ENCODE results near the gene SSR4.
"Not testable (repeated sequence)": the region's sequence is repeated elsewhere in the genome, so short reads cannot be mapped to it uniquely, and the experiment has no call there.

Gene SSR4

DNA sequence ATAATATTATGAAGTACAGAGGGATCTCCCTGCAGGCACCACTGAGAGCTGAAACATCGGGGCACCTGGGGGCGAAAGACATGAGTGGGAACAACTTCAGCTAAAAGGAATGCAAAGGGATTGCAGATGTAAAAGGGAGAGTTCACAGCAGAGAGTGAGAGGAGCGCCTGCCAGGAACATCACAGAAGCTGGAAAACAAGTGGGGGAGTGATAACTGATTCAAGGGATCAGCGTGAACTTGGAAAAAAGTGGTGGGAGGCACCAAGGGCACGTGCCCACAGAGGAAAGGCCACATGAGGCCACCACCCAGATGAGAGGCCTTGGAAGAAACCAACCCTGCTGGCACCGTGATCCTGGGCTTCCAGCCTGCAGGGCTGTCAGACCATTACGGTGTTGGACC, 45.5 kb upstream of the SSR4 start:
- not testable (repeated sequence) for H3K18ac ChIP-seq (ENCODE audit: low read length); H2BK12ac ChIP-seq (ENCODE audit: low read length); H3K9ac ChIP-seq (ENCODE audit: low read depth, low read length, poor library complexity); H2AK5ac ChIP-seq (ENCODE audit: low read depth, low read length); DNase-seq (ENCODE audit: low spot score); H4K91ac ChIP-seq (ENCODE audit: low read depth, low read length, poor library complexity); H3K27me3 ChIP-seq (ENCODE audit: control insufficient read depth in 3 of 3, insufficient read depth in 3 of 3, low read depth in 1 of 3, low read length in 3 of 3); H2AFZ ChIP-seq (ENCODE audit: low read length); H3K36me3 ChIP-seq (replicated peaks in 1 of 2; ENCODE audit: control insufficient read depth in 2 of 2, insufficient read depth in 2 of 2, low read length in 2 of 2); H3K4ac ChIP-seq (ENCODE audit: low read length); H3K4me2 ChIP-seq (ENCODE audit: insufficient read depth, low read length, poor library complexity, severe bottlenecking); H3K9me3 ChIP-seq (replicated peaks in 1 of 2; ENCODE audit: control insufficient read depth in 2 of 2, insufficient read depth in 1 of 2, low read depth in 1 of 2, low read length in 2 of 2); H3K23ac ChIP-seq (ENCODE audit: low read depth, low read length, poor library complexity); H3K14ac ChIP-seq (ENCODE audit: low read length); H3K4me3 ChIP-seq (ENCODE audit: low read length in 2 of 2); H3K27ac ChIP-seq (replicated peaks; ENCODE audit: low read length); H2BK15ac ChIP-seq (ENCODE audit: low read length); H4K8ac ChIP-seq (ENCODE audit: low read depth, low read length); H2BK120ac ChIP-seq (ENCODE audit: low read depth, low read length); H3K4me1 ChIP-seq (ENCODE audit: control insufficient read depth in 2 of 2, insufficient read depth in 1 of 2, low read depth in 1 of 2, low read length in 2 of 2); H3K79me1 ChIP-seq (ENCODE audit: low read depth, low read length); H2BK5ac ChIP-seq (ENCODE audit: low read length)
- no CpG with 5 or more reads among the region's 7 CpGs for WGBS, 2 donors (ENCODE audit: extremely low coverage in 2 of 2, insufficient read length in 2 of 2, insufficient replicate concordance in 1 of 2)

DNA sequence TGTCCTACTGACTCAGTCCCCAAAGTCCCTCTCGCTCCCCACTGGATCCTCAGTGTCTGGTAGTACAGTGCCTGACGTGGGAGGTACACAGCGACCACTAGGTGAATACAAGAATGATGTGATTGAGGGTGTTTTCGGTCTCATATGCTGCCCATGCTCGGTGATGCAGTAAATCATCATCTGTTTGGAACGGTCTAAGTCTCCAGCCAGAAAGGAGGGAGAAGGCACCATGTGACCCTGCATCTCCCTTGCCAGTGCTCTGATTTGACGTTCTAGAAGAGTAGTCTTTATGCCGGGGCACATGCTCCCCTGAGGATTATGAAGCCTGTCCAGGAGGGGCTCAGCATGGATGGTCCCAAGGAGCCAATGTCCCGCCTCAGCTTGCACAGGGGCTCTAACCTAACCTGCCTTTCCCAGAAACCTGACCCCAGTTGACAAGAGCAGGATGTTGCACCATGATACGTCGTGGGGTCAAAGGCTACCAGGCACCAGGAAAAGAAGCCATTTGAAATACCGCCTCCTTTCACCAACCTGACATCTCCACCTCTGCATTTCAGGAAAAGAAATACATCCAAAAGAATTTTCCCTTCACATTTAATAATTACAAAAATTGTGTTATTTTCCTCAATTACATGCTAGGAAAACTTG, 44.2 kb upstream of the SSR4 start:
- no CpG with 5 or more reads among the region's 12 CpGs for WGBS, 2 donors (ENCODE audit: extremely low coverage in 2 of 2, insufficient read length in 2 of 2, insufficient replicate concordance in 1 of 2)
- no peak overlapping the region for H4K91ac ChIP-seq (ENCODE audit: low read depth, low read length, poor library complexity)
- H3K4me3 ChIP-seq (ENCODE audit: low read length in 2 of 2): no peak overlapping the region

DNA sequence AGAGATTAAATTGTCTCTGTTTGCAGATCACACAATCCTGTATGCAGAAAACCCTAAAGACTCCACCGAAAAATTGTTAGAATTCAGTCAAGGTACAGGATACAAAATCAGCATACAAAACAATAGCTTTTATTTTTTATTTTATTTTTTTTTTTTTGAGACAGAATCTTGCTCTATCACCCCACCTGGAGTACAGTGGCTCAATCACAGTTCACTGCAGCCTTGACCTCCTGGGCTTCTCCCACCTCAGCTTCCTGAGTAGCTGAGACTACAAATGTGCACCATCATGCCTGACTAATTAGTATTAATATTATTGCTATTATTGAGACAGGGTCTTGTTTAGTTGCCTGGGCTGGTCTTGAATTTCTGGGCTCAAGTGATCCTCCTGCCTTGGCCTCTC, 39.3 kb upstream of the SSR4 start:
- Histone ChIP-seq H3K9me3 (replicated peaks in 1 of 2; ENCODE audit: control insufficient read depth in 2 of 2, insufficient read depth in 1 of 2, low read depth in 1 of 2, low read length in 2 of 2) (peaks cover 0 to 15% of the 10 kb centered on the region in 2 donors), H3K36me3 (replicated peaks in 1 of 2; ENCODE audit: control insufficient read depth in 2 of 2, insufficient read depth in 2 of 2, low read length in 2 of 2) (no peaks in the 10 kb centered on the region), H2BK120ac (ENCODE audit: low read depth, low read length) (no peak overlapping the region), H3K4me2 (ENCODE audit: insufficient read depth, low read length, poor library complexity, severe bottlenecking) (no peak overlapping the region), H2BK5ac (ENCODE audit: low read length) (no peak overlapping the region), H3K27ac (replicated peaks; ENCODE audit: low read length) (no peak overlapping the region), H4K8ac (ENCODE audit: low read depth, low read length) (no peak overlapping the region), H3K4ac (ENCODE audit: low read length) (no peak overlapping the region), H3K4me1 (ENCODE audit: control insufficient read depth in 2 of 2, insufficient read depth in 1 of 2, low read depth in 1 of 2, low read length in 2 of 2) (no peaks in the 10 kb centered on the region), H4K91ac (ENCODE audit: low read depth, low read length, poor library complexity) (no peak overlapping the region), H3K27me3 (ENCODE audit: control insufficient read depth in 3 of 3, insufficient read depth in 3 of 3, low read depth in 1 of 3, low read length in 3 of 3) (no peaks in the 10 kb centered on the region), H2BK12ac (ENCODE audit: low read length) (no peak overlapping the region), H3K4me3 (ENCODE audit: low read length in 2 of 2) (no peak overlapping the region), H3K14ac (ENCODE audit: low read length) (no peak overlapping the region), H3K23ac (ENCODE audit: low read depth, low read length, poor library complexity) (no peak overlapping the region), H3K9ac (ENCODE audit: low read depth, low read length, poor library complexity) (no peak overlapping the region), H2BK15ac (ENCODE audit: low read length) (no peak overlapping the region), H3K18ac (ENCODE audit: low read length) (no peak overlapping the region), H3K79me1 (ENCODE audit: low read depth, low read length) (no peaks in the 10 kb centered on the region), H2AK5ac (ENCODE audit: low read depth, low read length) (no peak overlapping the region), H2AFZ (ENCODE audit: low read length) (no peak overlapping the region)
- WGBS, 2 donors (ENCODE audit: extremely low coverage in 2 of 2, insufficient read length in 2 of 2, insufficient replicate concordance in 1 of 2): no CpG with 5 or more reads among the region's 1 CpG
- DNase-seq (ENCODE audit: low spot score): no peak

More for the DNA sequence above, 44.2 kb upstream of the SSR4 start:
- Histone ChIP-seq H2BK12ac (ENCODE audit: low read length) (no peak overlapping the region), H2BK5ac (ENCODE audit: low read length) (no peak overlapping the region), H3K4ac (ENCODE audit: low read length) (no peak overlapping the region), H3K18ac (ENCODE audit: low read length) (no peak overlapping the region), H3K4me1 (ENCODE audit: control insufficient read depth in 2 of 2, insufficient read depth in 1 of 2, low read depth in 1 of 2, low read length in 2 of 2) (no peaks in the 10 kb centered on the region), H2AFZ (ENCODE audit: low read length) (no peak overlapping the region), H3K79me1 (ENCODE audit: low read depth, low read length) (no peaks in the 10 kb centered on the region), H2BK120ac (ENCODE audit: low read depth, low read length) (no peak overlapping the region), H2BK15ac (ENCODE audit: low read length) (no peak overlapping the region), H3K9ac (ENCODE audit: low read depth, low read length, poor library complexity) (no peak overlapping the region), H2AK5ac (ENCODE audit: low read depth, low read length) (no peak overlapping the region), H3K36me3 (replicated peaks in 1 of 2; ENCODE audit: control insufficient read depth in 2 of 2, insufficient read depth in 2 of 2, low read length in 2 of 2) (no peaks in the 10 kb centered on the region), H4K8ac (ENCODE audit: low read depth, low read length) (no peak overlapping the region), H3K27me3 (ENCODE audit: control insufficient read depth in 3 of 3, insufficient read depth in 3 of 3, low read depth in 1 of 3, low read length in 3 of 3) (no peaks in the 10 kb centered on the region), H3K27ac (replicated peaks; ENCODE audit: low read length) (no peak overlapping the region), H3K9me3 (replicated peaks in 1 of 2; ENCODE audit: control insufficient read depth in 2 of 2, insufficient read depth in 1 of 2, low read depth in 1 of 2, low read length in 2 of 2) (no peaks in the 10 kb centered on the region), H3K23ac (ENCODE audit: low read depth, low read length, poor library complexity) (no peak overlapping the region), H3K4me2 (ENCODE audit: insufficient read depth, low read length, poor library complexity, severe bottlenecking) (no peak overlapping the region), H3K14ac (ENCODE audit: low read length) (no peak overlapping the region)
- DNase-seq (ENCODE audit: low spot score): no peak

- peaks cover 0 to 6% of the 10 kb centered on the region in 2 donors for H3K9me3 ChIP-seq (replicated peaks in 1 of 2; ENCODE audit: control insufficient read depth in 2 of 2, insufficient read depth in 1 of 2, low read depth in 1 of 2, low read length in 2 of 2)
- H3K4me2 ChIP-seq (ENCODE audit: insufficient read depth, low read length, poor library complexity, severe bottlenecking): no peak overlapping the region
- no peak overlapping the region for H3K4ac ChIP-seq (ENCODE audit: low read length)
- H3K4me1 ChIP-seq (ENCODE audit: control insufficient read depth in 2 of 2, insufficient read depth in 1 of 2, low read depth in 1 of 2, low read length in 2 of 2): peaks cover 9 to 17% of the 10 kb centered on the region in 2 donors
- H3K27ac ChIP-seq (replicated peaks; ENCODE audit: low read length): no peak overlapping the region
- H2BK5ac ChIP-seq (ENCODE audit: low read length): no peak overlapping the region
- no peak overlapping the region for H2AK5ac ChIP-seq (ENCODE audit: low read depth, low read length)
- WGBS, 2 donors (ENCODE audit: extremely low coverage in 2 of 2, insufficient read length in 2 of 2, insufficient replicate concordance in 1 of 2): no CpG with 5 or more reads among the region's 15 CpGs
- no peak overlapping the region for H3K23ac ChIP-seq (ENCODE audit: low read depth, low read length, poor library complexity)
- no peaks in the 10 kb centered on the region for H3K27me3 ChIP-seq (ENCODE audit: control insufficient read depth in 3 of 3, insufficient read depth in 3 of 3, low read depth in 1 of 3, low read length in 3 of 3)
- H4K91ac ChIP-seq (ENCODE audit: low read depth, low read length, poor library complexity): no peak overlapping the region
- no peak overlapping the region for H3K9ac ChIP-seq (ENCODE audit: low read depth, low read length, poor library complexity)
- H2AFZ ChIP-seq (ENCODE audit: low read length): no peak overlapping the region
- no peak overlapping the region for H2BK120ac ChIP-seq (ENCODE audit: low read depth, low read length)
- H3K79me1 ChIP-seq (ENCODE audit: low read depth, low read length): no peaks in the 10 kb centered on the region
- no peak overlapping the region for H3K18ac ChIP-seq (ENCODE audit: low read length)
- no peak overlapping the region for H2BK12ac ChIP-seq (ENCODE audit: low read length)
- DNase-seq (ENCODE audit: low spot score): no peak
- no peak overlapping the region for H2BK15ac ChIP-seq (ENCODE audit: low read length)
- H3K14ac ChIP-seq (ENCODE audit: low read length): no peak overlapping the region
- no peak overlapping the region for H3K4me3 ChIP-seq (ENCODE audit: low read length in 2 of 2)
- H3K36me3 ChIP-seq (replicated peaks in 1 of 2; ENCODE audit: control insufficient read depth in 2 of 2, insufficient read depth in 2 of 2, low read length in 2 of 2): no peaks in the 10 kb centered on the region
- no peak overlapping the region for H4K8ac ChIP-seq (ENCODE audit: low read depth, low read length)
Observed at GRCh38 chrX:153761863-153762262, 32.6 kb upstream of the SSR4 start.

Measured in neuronal stem cell (in vitro differentiated cells).